Loucy (cell line): ENCODE data around the gene ERGIC2.

Source experiments
- H2AFZ ChIP-seq: fragments of 200-600 bp; sonication (generic); 2 replicates; pipeline ENCODE4 v1.6.0; 2016; ENCODE audit warnings: antibody characterized with exemption, mild to moderate bottlenecking, low read length, moderate library complexity
- H3F3A ChIP-seq: fragments of 200-600 bp; 2 replicates; pipeline ENCODE4 v1.6.0; 2016; ENCODE audit warnings: antibody characterized with exemption, low read depth, mild to moderate bottlenecking
- H3K27me3 ChIP-seq: fragments of 200-600 bp; sonication (generic); 2 replicates; pipeline ENCODE4 v1.6.1; 2014; ENCODE audit warnings: low read length, mild to moderate bottlenecking; ENCODE audit not compliant: insufficient read depth, poor library complexity, severe bottlenecking
- H3K36me3 ChIP-seq: fragments of 200-600 bp; sonication (generic); 2 replicates; pipeline ENCODE4 v1.6.1; 2016; ENCODE audit warnings: low read length; ENCODE audit not compliant: insufficient read depth
- H3K4me1 ChIP-seq: fragments of 200-600 bp; sonication (generic); 2 replicates; pipeline ENCODE4 v1.5.1; 2014; ENCODE audit warnings: low read length, mild to moderate bottlenecking; ENCODE audit not compliant: insufficient read depth, poor library complexity, severe bottlenecking
- H3K4me2 ChIP-seq: fragments of 200-600 bp; sonication (generic); 2 replicates; pipeline ENCODE4 v1.6.0; 2014; ENCODE audit warnings: antibody characterized with exemption, low read length, low read depth, mild to moderate bottlenecking; ENCODE audit not compliant: poor library complexity, severe bottlenecking
- H3K4me3 ChIP-seq: fragments of 200-600 bp; sonication (generic); 2 replicates; pipeline ENCODE4 v1.5.1; 2014; ENCODE audit warnings: low read length, mild to moderate bottlenecking, mixed read lengths; ENCODE audit not compliant: poor library complexity, severe bottlenecking
- H3K79me2 ChIP-seq: fragments of 200-600 bp; sonication (generic); 2 replicates; pipeline ENCODE4 v1.6.1; 2014; ENCODE audit warnings: low read length; ENCODE audit not compliant: insufficient read depth
- H3K9ac ChIP-seq: fragments of 200-600 bp; sonication (generic); 2 replicates; pipeline ENCODE4 v1.6.0; 2014; ENCODE audit warnings: mild to moderate bottlenecking, low read depth, low read length, moderate library complexity; ENCODE audit not compliant: poor library complexity, severe bottlenecking
- H3K9me2 ChIP-seq: fragments of 200-600 bp; sonication (generic); replicated peaks from 2 replicates; pipeline ENCODE4 v1.6.1; 2016; ENCODE audit warnings: low read depth, low read length, mixed read lengths
- H3K9me3 ChIP-seq: fragments of 200-600 bp; sonication (generic); 2 replicates; pipeline ENCODE4 v1.6.1; 2014; ENCODE audit warnings: mild to moderate bottlenecking, antibody characterized with exemption, low read length, low read depth; ENCODE audit not compliant: insufficient read depth
- H4K20me1 ChIP-seq: fragments of 200-600 bp; sonication (generic); 2 replicates; pipeline ENCODE4 v1.6.0; 2014; ENCODE audit warnings: antibody characterized with exemption, low read length, mild to moderate bottlenecking; ENCODE audit not compliant: insufficient read depth, poor library complexity, severe bottlenecking
- EZH2phosphoT487 ChIP-seq: fragments of 200-600 bp; IDR thresholded peaks from 2 replicates; pipeline ENCODE4 v1.6.1; 2018; ENCODE audit warnings: antibody characterized with exemption, mild to moderate bottlenecking, moderate library complexity, borderline replicate concordance
- TF ChIP-seq, protein P1 (sequence below): fragments of 200-600 bp; sonication (generic); conservative IDR thresholded peaks from 2 replicates; pipeline ENCODE4 v1.5.1; 2014; ENCODE audit warnings: mild to moderate bottlenecking, antibody characterized with exemption, low read length

The ERGIC2 gene

DNA sequence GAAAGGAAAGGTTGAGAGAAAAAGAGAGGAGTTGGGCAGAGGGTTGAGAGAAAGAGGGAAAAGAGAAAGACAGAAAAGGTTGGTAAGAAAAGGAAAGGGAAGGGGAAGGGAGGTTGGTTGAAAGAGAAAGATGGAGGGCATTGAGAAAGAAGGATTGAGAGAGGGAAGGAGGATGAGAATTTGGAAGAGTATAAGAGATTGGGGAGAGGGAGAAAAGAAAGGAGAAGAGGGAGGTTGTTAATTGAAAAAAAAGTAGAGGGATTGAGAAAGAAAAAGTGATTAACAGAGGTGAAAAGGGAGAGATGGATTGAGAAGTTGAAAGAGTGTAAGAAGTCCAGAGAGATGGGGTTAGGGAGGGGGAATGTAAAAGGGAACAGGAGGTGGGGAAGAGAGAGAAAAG lies 21.5 kb upstream of the ERGIC2 start:
- H2AFZ ChIP-seq = no peak overlapping the region
- H3K79me2 ChIP-seq = no peaks in the 10 kb centered on the region
- H3K9me3 ChIP-seq = no peaks in the 10 kb centered on the region

DNA sequence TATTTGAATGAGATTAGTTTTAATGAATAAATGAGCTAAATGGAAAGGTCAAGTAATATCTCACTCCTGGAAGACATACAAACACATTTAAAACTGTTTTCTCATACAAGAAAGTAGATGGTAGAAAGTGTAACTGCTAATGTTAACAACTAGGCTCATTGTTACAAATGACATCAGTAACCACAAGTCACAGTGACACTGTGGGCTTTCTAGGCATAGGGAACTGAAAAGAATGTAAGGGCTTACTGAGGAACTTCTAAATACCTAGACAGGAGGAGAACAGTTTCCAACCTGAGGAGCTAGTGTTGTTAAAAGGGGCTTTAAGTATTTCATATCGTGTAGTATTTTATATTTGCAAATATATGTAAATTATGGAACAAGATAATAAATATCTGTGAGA lies 17.5 kb upstream of the ERGIC2 start:
- Histone ChIP-seq H3K4me2 (no peak overlapping the region), H3F3A (no peaks in the 10 kb centered on the region), H3K4me3 (no peak overlapping the region), H2AFZ (no peak overlapping the region), H3K9me2 (no peaks in the 10 kb centered on the region), H3K4me1 (no peaks in the 10 kb centered on the region), H3K36me3 (no peaks in the 10 kb centered on the region), H3K27me3 (no peaks in the 10 kb centered on the region), H3K9me3 (no peaks in the 10 kb centered on the region), H3K9ac (no peak overlapping the region), H4K20me1 (no peaks in the 10 kb centered on the region), H3K79me2 (no peaks in the 10 kb centered on the region)
- TF ChIP-seq EZH2phosphoT487 = no peak
- TF ChIP-seq, protein P1, sequence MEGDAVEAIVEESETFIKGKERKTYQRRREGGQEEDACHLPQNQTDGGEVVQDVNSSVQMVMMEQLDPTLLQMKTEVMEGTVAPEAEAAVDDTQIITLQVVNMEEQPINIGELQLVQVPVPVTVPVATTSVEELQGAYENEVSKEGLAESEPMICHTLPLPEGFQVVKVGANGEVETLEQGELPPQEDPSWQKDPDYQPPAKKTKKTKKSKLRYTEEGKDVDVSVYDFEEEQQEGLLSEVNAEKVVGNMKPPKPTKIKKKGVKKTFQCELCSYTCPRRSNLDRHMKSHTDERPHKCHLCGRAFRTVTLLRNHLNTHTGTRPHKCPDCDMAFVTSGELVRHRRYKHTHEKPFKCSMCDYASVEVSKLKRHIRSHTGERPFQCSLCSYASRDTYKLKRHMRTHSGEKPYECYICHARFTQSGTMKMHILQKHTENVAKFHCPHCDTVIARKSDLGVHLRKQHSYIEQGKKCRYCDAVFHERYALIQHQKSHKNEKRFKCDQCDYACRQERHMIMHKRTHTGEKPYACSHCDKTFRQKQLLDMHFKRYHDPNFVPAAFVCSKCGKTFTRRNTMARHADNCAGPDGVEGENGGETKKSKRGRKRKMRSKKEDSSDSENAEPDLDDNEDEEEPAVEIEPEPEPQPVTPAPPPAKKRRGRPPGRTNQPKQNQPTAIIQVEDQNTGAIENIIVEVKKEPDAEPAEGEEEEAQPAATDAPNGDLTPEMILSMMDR = no peak

More for the DNA sequence above, 21.5 kb upstream of the ERGIC2 start:
- no peaks in the 10 kb centered on the region for H3K4me1 ChIP-seq
- no peaks in the 10 kb centered on the region for H3K36me3 ChIP-seq
- no peak overlapping the region for H3K4me2 ChIP-seq
- H4K20me1 ChIP-seq = no peaks in the 10 kb centered on the region
- H3K9me2 ChIP-seq = no peaks in the 10 kb centered on the region
- H3K4me3 ChIP-seq = no peak overlapping the region
- H3K27me3 ChIP-seq = no peaks in the 10 kb centered on the region
- H3F3A ChIP-seq = no peaks in the 10 kb centered on the region
- H3K9ac ChIP-seq = no peak overlapping the region
- TF ChIP-seq EZH2phosphoT487 = no peak
- TF ChIP-seq, protein P1 = no peak

- Histone ChIP-seq H3K9me2 (no peaks in the 10 kb centered on the region), H3F3A (no peaks in the 10 kb centered on the region), H3K4me3 (no peak overlapping the region), H2AFZ (no peak overlapping the region), H3K4me1 (no peaks in the 10 kb centered on the region), H3K36me3 (no peaks in the 10 kb centered on the region), H3K9me3 (no peaks in the 10 kb centered on the region), H3K27me3 (no peaks in the 10 kb centered on the region), H4K20me1 (no peaks in the 10 kb centered on the region), H3K9ac (no peak overlapping the region), H3K79me2 (no peaks in the 10 kb centered on the region), H3K4me2 (no peak overlapping the region)
- no peak for TF ChIP-seq EZH2phosphoT487
- TF ChIP-seq, protein P1 = no peak
These were observed 15.8 kb upstream of the ERGIC2 start for GRCh38 chr12:29396774-29397173.
